GM18951 (cell line): ENCODE data around the gene TMEM174.
"Not testable (repeated sequence)": the region's sequence is repeated elsewhere in the genome, so short reads cannot be mapped to it uniquely, and the experiment has no call there.

Experiments
- POLR2A ChIP-seq: IDR thresholded peaks from 4 replicates; pipeline ENCODE4 v1.6.1; 2011; ENCODE audit warnings: mild to moderate bottlenecking; ENCODE audit not compliant: insufficient read length, insufficient read depth; ENCODE audit errors: extremely low read depth
- in situ Hi-C: fragments of 300-500 bp; cut with MboI; formaldehyde crosslinking; loops from one replicate; pipeline ENCODE4 v1.12.0; 2022; ENCODE audit warnings: low sequenced_read_pairs, mixed read lengths, inconsistent platforms; ENCODE audit not compliant: unreplicated experiment

TMEM174 gene

DNA sequence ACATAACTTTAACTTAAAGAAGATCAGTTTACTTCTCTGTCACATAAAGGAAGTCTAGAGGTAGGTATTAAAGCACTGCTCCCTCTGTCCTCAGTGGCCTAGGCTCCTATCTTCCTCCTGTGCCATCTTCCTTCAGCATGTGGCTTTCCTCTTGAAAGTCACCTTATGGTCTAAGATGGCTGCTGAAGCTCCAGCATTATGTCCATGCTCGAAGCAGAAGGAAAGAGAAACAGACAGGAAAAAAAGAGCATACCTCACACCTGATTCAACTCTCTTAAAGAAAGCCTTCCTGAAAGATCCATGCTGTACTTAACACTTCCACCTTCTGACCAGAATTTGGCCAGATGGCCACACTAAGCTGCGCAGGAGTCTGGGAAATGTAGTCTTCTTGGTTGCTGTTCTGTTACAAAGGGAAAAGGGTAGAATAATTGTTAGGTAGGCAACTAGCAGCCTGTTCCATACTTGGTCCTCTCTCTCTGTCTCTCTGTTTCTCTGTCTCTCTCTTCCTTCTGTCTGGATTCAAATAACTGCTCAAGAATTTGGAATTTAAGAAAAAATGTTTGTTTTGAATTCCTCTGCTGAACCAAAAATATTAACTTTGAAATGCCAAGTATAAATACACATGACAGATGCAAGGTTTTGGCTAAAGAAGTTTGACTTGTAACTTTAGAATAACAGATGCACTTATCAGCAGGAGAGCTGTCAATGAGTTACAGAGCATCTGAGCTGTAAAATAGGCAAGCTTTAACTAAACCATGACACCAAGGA is 16.0 kb downstream of the TMEM174 start:
- TF ChIP-seq POLR2A: no peak
- in situ Hi-C loops: no loop called here

GRCh38 chr5:73189871-73190376 is 16.9 kb downstream of the TMEM174 start:
- in situ Hi-C loops: no loop called here
- no peak for TF ChIP-seq POLR2A

- TF ChIP-seq POLR2A: no peak
- in situ Hi-C loops: no loop called here
Observed at GRCh38 chr5:73192370-73192769, 19.4 kb downstream of the TMEM174 start.

- TF ChIP-seq POLR2A: no peak
- in situ Hi-C loops: no loop called here
Observed at GRCh38 chr5:73193592-73193991, 20.6 kb downstream of the TMEM174 start.

DNA sequence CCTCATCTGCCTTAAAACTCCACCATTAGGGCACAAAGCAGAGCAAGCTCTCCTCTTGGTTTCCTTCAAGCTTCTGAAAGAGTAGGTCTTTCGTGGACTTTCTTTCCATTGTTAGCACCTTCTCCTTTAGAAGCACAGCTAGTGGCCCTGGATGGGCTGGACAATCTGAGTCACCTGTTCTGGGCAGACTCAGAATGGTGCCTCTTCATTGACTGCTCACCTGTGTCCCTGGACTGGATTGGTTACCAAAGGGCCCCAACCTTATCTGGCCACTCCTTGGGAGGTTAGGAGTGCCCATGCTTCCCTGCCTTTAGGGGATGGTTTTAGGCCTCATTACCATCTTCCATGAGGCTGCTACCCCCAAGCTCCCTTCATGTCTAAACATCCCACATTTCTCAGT is 23.2 kb downstream of the TMEM174 start:
- TF ChIP-seq POLR2A: no peak
- in situ Hi-C loops: no loop called here

DNA sequence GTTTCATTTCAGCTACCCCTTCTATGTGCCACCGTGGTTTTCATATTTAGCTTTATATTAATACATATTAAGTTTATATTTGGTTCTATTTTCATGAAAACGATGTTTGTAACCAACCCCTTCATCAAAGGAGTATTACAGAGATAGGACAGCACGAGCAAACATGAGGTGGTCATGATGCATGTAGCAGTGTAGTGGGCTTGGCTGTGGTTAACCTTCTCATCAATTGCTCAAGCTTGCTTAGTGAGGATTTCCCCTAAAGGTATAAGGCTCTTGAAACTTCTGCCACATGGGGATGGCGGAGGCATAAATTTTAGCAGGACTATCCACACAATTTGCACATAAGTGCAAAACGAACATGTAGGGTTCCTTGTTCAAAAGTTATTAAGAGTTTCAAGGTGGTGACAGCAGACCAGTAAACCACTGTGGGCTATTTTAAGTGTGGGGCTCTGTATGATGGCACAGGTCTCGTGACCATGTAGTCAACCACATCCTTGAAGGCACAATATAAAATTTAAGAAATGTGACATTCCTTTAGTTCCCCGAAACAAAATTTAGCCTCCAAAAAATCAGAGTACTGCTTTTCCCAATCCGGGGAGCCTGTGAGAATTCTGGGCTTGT is 24.8 kb downstream of the TMEM174 start:
- no peak for TF ChIP-seq POLR2A
- in situ Hi-C loops: no loop called here

DNA sequence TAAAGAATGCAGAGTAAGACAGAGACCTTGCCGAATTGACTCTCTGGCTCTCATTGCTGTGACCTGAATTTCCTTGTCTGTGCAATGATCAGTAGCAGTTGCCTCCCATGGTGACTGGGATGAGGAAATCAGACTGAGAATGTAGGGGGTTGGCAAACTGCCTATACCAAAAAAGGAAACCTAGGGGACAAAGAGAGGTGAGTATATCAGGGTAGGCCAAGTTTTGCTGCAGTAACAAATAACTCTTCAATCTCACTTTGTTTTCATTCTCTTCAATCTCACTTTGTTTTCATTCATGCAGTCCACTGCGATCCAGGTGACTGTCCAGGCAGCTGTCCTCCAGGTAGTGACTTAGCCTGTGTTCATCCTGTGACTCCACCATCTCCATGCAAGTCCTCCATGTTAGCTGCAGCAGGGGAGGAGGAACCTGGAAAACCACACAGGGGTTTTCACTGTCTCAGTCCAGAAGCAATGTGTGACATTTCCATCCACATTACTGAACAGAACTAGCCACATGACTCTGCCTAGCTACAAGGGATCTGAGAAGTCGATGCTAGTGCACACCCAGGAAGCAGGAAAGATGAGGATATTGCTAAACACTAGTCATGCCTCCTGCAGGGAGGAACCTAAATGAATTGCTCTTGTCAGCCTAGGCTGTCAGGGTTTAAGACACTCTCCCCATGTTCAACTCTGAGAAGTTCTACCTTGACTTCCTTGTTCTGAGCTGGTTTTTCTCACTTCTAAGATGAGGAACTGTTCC is 26.0 kb downstream of the TMEM174 start:
- TF ChIP-seq POLR2A: no peak
- in situ Hi-C loops: no loop called here

DNA sequence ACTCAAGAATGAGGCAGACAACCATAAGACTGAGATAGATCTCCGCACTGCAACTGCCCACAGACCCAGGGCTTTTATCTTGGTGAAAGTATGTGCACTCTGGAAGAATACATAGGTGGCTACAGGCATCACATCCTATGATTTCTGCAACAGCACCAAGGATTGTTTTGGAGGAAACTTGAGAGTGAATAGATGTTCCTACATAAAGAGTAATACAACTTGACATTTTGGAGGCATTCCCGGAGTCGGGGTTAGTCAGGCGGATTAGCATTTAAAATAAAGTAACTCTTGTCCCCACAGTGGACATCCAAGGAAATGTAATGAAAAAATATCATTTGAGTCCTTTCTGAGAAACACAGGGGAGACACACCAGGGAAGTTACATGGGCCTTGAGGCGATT is 26.7 kb downstream of the TMEM174 start:
- no peak for TF ChIP-seq POLR2A
- in situ Hi-C loops: no loop called here

DNA sequence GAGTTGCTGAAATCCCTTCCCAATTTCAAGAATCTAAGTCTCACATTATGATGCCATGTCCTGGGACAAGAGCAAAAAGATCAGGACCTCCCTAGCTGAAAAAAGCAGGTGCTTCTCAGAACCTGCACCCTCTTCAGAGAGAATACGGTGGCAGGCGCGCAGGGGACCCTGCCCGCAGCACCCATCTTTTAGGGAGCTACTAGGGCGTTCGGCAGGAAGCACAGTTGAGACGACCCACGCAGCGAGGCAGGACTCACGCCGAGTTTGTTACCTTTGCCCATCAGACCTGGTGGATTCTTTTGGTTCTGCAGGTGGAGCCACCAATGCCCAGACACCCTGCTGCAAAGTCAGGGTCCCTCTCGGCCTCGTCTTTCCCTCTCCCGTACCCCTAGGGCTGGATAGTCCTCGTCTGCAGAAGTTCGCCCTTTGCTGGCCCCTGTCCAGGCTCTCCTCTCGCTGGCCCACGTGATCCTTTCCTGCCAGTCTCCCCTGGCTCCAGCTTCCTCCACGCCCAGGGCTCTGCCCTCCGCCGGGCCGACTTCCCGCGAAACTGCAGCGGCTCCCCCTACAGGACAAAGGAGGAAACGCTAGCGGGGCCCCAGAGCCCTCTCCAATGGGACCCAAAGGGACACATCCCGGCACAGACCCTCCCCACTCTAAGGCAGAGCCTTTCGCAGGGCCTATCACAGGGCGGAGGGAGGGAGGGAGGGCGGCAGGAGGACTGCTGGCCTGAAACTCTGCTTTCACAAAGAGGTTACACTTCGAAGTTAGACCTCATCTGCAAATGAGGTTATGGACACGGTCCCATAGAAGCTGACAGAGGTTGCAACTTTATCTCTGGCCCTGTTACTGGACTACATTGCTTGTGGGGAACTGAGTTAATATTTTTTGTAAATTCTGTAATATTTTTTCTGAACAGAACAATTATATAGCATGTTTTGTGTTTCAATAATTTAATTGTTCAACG is 28.8 kb downstream of the TMEM174 start:
- no peak for TF ChIP-seq POLR2A

GRCh38 chr5:73204332-73204731 is 31.3 kb downstream of the TMEM174 start:
- no peak for TF ChIP-seq POLR2A

More for the DNA sequence above, 28.8 kb downstream of the TMEM174 start:
- in situ Hi-C loops: no loop called here

DNA sequence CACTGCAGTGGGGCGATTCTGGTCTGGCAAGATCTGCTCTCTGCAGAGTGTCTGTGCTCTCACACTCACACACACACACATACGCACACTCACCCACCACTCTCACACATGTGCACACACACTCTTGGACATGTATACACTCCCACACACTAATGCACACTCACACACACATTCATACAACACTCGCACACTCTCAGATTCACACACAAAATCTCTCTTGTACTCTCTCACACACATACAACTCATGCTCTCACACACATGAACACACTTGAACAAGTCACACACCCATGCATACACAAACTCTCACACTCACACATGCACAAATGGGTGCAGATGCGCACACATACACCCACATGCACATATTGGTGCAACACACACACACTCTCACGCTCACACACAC is 31.7 kb downstream of the TMEM174 start:
- in situ Hi-C loops: no loop called here
- no peak for TF ChIP-seq POLR2A

More at GRCh38 chr5:73204332-73204731, 31.3 kb downstream of the TMEM174 start:
- in situ Hi-C loops: no loop called here

GRCh38 chr5:73205305-73205704 is 32.3 kb downstream of the TMEM174 start:
- in situ Hi-C loops: no loop called here
- TF ChIP-seq POLR2A: no peak

DNA sequence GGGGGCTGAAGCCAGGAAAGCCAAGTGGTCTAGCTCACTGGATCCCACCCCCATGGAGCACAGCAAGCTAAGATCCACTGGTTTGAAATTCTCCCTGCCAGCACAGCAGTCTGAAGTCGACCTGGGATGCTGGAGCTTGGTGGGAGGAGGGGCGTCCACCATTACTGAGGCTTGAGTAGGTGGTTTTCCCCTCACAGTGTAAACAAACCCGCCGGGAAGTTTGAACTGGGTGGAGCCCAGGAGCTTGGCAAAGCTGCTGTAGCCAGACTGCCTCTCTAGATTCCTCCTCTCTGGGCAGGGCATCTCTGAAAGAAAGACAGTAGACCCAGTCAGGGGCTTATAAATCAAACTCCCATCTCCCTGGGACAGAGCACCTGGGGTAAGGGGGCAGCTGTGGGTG is 34.2 kb downstream of the TMEM174 start:
- in situ Hi-C loops: not testable (repeated sequence)

GRCh38 chr5:73209075-73209474 is 36.1 kb downstream of the TMEM174 start:
- in situ Hi-C loops: not testable (repeated sequence)

DNA sequence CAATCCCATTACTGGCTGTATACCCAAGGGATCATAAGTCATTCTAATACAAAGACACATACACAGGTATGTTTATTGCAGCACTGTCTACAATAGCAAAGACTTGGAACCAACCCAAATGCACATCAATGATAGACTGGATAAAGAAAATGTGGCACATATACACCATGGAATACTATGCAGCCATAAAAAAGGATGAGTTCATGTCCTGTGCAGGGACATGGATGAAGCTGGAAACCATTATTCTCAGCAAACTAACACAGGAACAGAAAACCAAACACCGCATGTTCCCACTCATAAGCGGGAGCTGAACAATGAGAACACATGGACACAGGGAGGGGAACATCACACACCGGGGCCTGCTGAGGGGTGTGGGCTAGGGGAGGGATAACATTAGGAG is 39.7 kb downstream of the TMEM174 start:
- in situ Hi-C loops: not testable (repeated sequence)
